H9 (cell line): Measurements from ENCODE around the gene ADAMTS16. TPM values are rescaled to one million over a fixed set of nuclear protein-coding genes. Genes with fewer than 3 reads are reported as not detected.

Experiments
- DNase-seq: peaks from one replicate; pipeline ENCODE4 v3.0.0-alpha.2; 2017
- H2AFZ ChIP-seq: one replicate; pipeline ENCODE4 v1.6.1; 2013; ENCODE audit warnings: mild to moderate bottlenecking, low read length, control low read depth, moderate library complexity
- H2AK5ac ChIP-seq: 2 replicates; pipeline ENCODE4 v1.6.1; 2013; ENCODE audit warnings: low read length, control low read depth, mixed read lengths; ENCODE audit not compliant: insufficient read length
- H2BK120ac ChIP-seq: one replicate; pipeline ENCODE4 v1.6.1; 2013; ENCODE audit warnings: low read depth, mild to moderate bottlenecking, low read length, control low read depth, inconsistent platforms; ENCODE audit not compliant: poor library complexity, severe bottlenecking
- H2BK12ac ChIP-seq: 2 replicates; pipeline ENCODE4 v1.6.1; 2013; ENCODE audit warnings: low read length, control low read depth, mixed read lengths, low read depth; ENCODE audit not compliant: insufficient read length
- H2BK15ac ChIP-seq: 2 replicates; pipeline ENCODE4 v1.6.1; 2013; ENCODE audit warnings: low read depth, low read length, control low read depth
- H2BK20ac ChIP-seq: one replicate; pipeline ENCODE4 v1.6.1; 2013; ENCODE audit warnings: low read depth, mild to moderate bottlenecking, low read length, control low read depth, inconsistent platforms; ENCODE audit not compliant: poor library complexity, severe bottlenecking
- H2BK5ac ChIP-seq: 2 replicates; pipeline ENCODE4 v1.6.1; 2013; ENCODE audit warnings: low read length, control low read depth, mixed read lengths; ENCODE audit not compliant: insufficient read length
- H3K14ac ChIP-seq: 2 replicates; pipeline ENCODE4 v1.6.1; 2013; ENCODE audit warnings: low read length, control low read depth; ENCODE audit not compliant: insufficient read depth
- H3K18ac ChIP-seq: 2 replicates; pipeline ENCODE4 v1.6.1; 2013; ENCODE audit warnings: low read depth, mild to moderate bottlenecking, mixed read lengths, low read length, control low read depth; ENCODE audit not compliant: insufficient read length
- H3K23ac ChIP-seq: 2 replicates; pipeline ENCODE4 v1.6.1; 2013; ENCODE audit warnings: low read length, control low read depth, mixed read lengths, low read depth; ENCODE audit not compliant: insufficient read length
- H3K23me2 ChIP-seq: 2 replicates; pipeline ENCODE4 v1.6.1; 2013; ENCODE audit warnings: low read depth, mild to moderate bottlenecking, mixed read lengths, low read length, control low read depth; ENCODE audit not compliant: insufficient read length, poor library complexity, severe bottlenecking
- H3K27ac ChIP-seq: 2 replicates; pipeline ENCODE4 v1.5.1; 2013; ENCODE audit warnings: low read length, control low read depth, mixed read lengths, low read depth; ENCODE audit not compliant: insufficient read length
- H3K27me3 ChIP-seq: 2 replicates; pipeline ENCODE4 v1.6.1; 2013; ENCODE audit warnings: low read length, control low read depth, inconsistent platforms; ENCODE audit not compliant: insufficient read depth
- H3K4ac ChIP-seq: 2 replicates; pipeline ENCODE4 v1.6.1; 2013; ENCODE audit warnings: low read depth, mild to moderate bottlenecking, control low read depth, inconsistent platforms, low read length, moderate library complexity
- H3K4me1 ChIP-seq: 2 replicates; pipeline ENCODE4 v1.6.1; 2013; ENCODE audit warnings: low read length, control low read depth, inconsistent platforms; ENCODE audit not compliant: insufficient read depth
- H3K4me2 ChIP-seq: 2 replicates; pipeline ENCODE4 v1.6.1; 2013; ENCODE audit warnings: low read length, control low read depth, mixed read lengths; ENCODE audit not compliant: insufficient read length, insufficient read depth
- H3K56ac ChIP-seq: 2 replicates; pipeline ENCODE4 v1.6.1; 2013; ENCODE audit warnings: low read depth, mild to moderate bottlenecking, mixed read lengths, low read length, control low read depth; ENCODE audit not compliant: insufficient read length
- H3K79me1 ChIP-seq: 2 replicates; pipeline ENCODE4 v1.6.1; 2013; ENCODE audit warnings: low read depth, mild to moderate bottlenecking, moderate library complexity, low read length, control low read depth, inconsistent platforms; ENCODE audit not compliant: insufficient read depth, poor library complexity, severe bottlenecking
- H3K79me2 ChIP-seq: 2 replicates; pipeline ENCODE4 v1.6.1; 2013; ENCODE audit warnings: low read length, control low read depth, inconsistent platforms; ENCODE audit not compliant: insufficient read depth
- H3K9ac ChIP-seq: 2 replicates; pipeline ENCODE4 v1.6.1; 2013; ENCODE audit warnings: low read length, control low read depth, mixed read lengths; ENCODE audit not compliant: insufficient read length; ENCODE audit errors: extremely low read depth
- H3K9me3 ChIP-seq: one replicate; pipeline ENCODE4 v1.6.1; 2013; ENCODE audit warnings: low read depth, low read length, inconsistent platforms; ENCODE audit not compliant: control insufficient read depth
- H3T11ph ChIP-seq: one replicate; pipeline ENCODE4 v1.6.1; 2013; ENCODE audit warnings: mild to moderate bottlenecking, low read length, control low read depth, inconsistent platforms
- H4K20me1 ChIP-seq: one replicate; pipeline ENCODE4 v1.6.1; 2013; ENCODE audit not compliant: control insufficient read depth, insufficient read length, insufficient read depth
- H4K5ac ChIP-seq: 2 replicates; pipeline ENCODE4 v1.6.1; 2013; ENCODE audit warnings: low read depth, mild to moderate bottlenecking, mixed read lengths, low read length, control low read depth; ENCODE audit not compliant: insufficient read length
- H4K8ac ChIP-seq: replicated peaks from 2 replicates; pipeline ENCODE4 v1.6.1; 2013; ENCODE audit warnings: low read length, control low read depth, mixed read lengths, low read depth; ENCODE audit not compliant: insufficient read length
- H4K91ac ChIP-seq: 2 replicates; pipeline ENCODE4 v1.6.1; 2013; ENCODE audit warnings: low read depth, mild to moderate bottlenecking, moderate library complexity, mixed read lengths, low read length, control low read depth; ENCODE audit not compliant: insufficient read length
- H3K27ac Mint-ChIP-seq, 3 experiments: 2 replicates in 2 of 3; 3 replicates in 1 of 3; pipeline ENCODE4 v1.8.0; 2020 to 2021; ENCODE audit warnings: mixed read lengths in 3 of 3, mild to moderate bottlenecking in 1 of 3, moderate library complexity in 1 of 3
- H3K27me3 Mint-ChIP-seq: 2 replicates; pipeline ENCODE4 v1.8.0; 2021; ENCODE audit warnings: low read depth, mild to moderate bottlenecking, moderate library complexity, mixed read lengths
- H3K36me3 Mint-ChIP-seq, 3 experiments: 2 replicates in 2 of 3; 3 replicates in 1 of 3; pipeline ENCODE4 v1.8.0; 2020 to 2021; ENCODE audit warnings: low read depth in 3 of 3, mixed read lengths in 3 of 3; ENCODE audit not compliant: insufficient read depth in 1 of 3
- H3K4me1 Mint-ChIP-seq, 2 experiments: 2 replicates each; pipeline ENCODE4 v1.8.0; 2020; ENCODE audit warnings: mixed read lengths in 2 of 2
- H3K4me3 Mint-ChIP-seq, 2 experiments: 2 replicates in 1 of 2; 3 replicates in 1 of 2; pipeline ENCODE4 v1.8.0; 2020 to 2021; ENCODE audit warnings: mild to moderate bottlenecking in 2 of 2, mixed read lengths in 2 of 2, moderate library complexity in 1 of 2
- H3K9me3 Mint-ChIP-seq, 2 experiments: 2 replicates in 1 of 2; 3 replicates in 1 of 2; pipeline ENCODE4 v1.8.0; 2020; ENCODE audit warnings: mild to moderate bottlenecking in 2 of 2, mixed read lengths in 2 of 2, moderate library complexity in 1 of 2
- WGBS: extraction: QIAGEN DNeasy Blood & Tissue Kit; methylation state at CpG from one replicate; pipeline ENCODE4 v1.1.7; 2013; ENCODE audit warnings: missing lambda C conversion rate, low lambda C conversion rate, mixed read lengths; ENCODE audit not compliant: insufficient read length; ENCODE audit errors: extremely low coverage; 5-methylcytosine and 5-hydroxymethylcytosine counted together
- total RNA-seq: library from RNA; stranded (reverse); gene quantifications from 2 replicates; pipeline ENCODE4 v1.2.1, GENCODE V29; 2021
- TF ChIP-seq, protein P1 (sequence below): fragments of 200-600 bp; sonication (generic); conservative IDR thresholded peaks from 3 replicates; pipeline ENCODE4 v1.8.0; 2021; ENCODE audit warnings: antibody characterized with exemption, mild to moderate bottlenecking

The ADAMTS16 gene
- total RNA-seq, 1 experiment from 2014 or later: 4.5 TPM

DNA sequence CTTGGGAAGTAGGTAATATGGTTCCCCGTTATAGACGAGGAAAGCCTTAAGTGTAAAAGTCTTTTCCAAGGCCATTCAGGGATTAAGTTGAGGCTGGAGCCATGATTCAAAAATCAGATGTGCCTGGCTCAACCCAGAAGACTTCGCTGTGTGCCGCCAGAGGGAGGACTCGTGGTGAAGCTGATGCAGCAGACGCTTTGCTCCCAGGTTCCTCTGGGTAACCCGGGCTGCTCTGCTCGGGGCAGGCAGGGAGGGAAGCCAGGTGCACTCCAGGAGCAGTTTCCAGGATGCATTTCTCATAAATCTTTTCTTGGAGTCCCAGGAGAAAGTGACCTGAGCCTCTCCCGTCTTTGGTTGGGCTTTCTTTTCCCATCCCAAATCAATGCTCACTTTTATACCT is 219.5 kb downstream of the ADAMTS16 start:
- Histone ChIP-seq H3K4me1 (no peaks in the 10 kb centered on the region), H2AK5ac (no peak overlapping the region), H2BK120ac (no peak overlapping the region), H4K20me1 (no peaks in the 10 kb centered on the region), H3K79me1 (no peaks in the 10 kb centered on the region), H3K18ac (no peak overlapping the region), H3K4me2 (no peak overlapping the region), H3K9ac (no peak overlapping the region), H2BK12ac (no peak overlapping the region), H2BK15ac (no peak overlapping the region), H3K14ac (no peak overlapping the region), H2BK5ac (no peak overlapping the region), H3K27ac (no peak overlapping the region), H4K5ac (no peak overlapping the region), H4K91ac (no peak overlapping the region), H2BK20ac (no peak overlapping the region), H3K23ac (no peak overlapping the region), H3T11ph (no peak overlapping the region), H3K79me2 (no peaks in the 10 kb centered on the region), H3K23me2 (no peaks in the 10 kb centered on the region), H2AFZ (no peak overlapping the region), H3K27me3 (no peaks in the 10 kb centered on the region), H3K9me3 (no peaks in the 10 kb centered on the region), H4K8ac (no peak overlapping the region), H3K56ac (no peak overlapping the region), H3K4ac (no peak overlapping the region)
- no peak for DNase-seq
- Mint-ChIP-seq H3K9me3 (no peaks in the 10 kb centered on the region), H3K4me1 (peaks cover 20 to 22% of the 10 kb centered on the region in 2 experiments), H3K36me3 (no peaks in the 10 kb centered on the region; a peak in 1 of 7 replicates), H3K27me3 (no peaks in the 10 kb centered on the region), H3K27ac (no peak overlapping the region), H3K4me3 (no peak overlapping the region)
- TF ChIP-seq, protein P1, sequence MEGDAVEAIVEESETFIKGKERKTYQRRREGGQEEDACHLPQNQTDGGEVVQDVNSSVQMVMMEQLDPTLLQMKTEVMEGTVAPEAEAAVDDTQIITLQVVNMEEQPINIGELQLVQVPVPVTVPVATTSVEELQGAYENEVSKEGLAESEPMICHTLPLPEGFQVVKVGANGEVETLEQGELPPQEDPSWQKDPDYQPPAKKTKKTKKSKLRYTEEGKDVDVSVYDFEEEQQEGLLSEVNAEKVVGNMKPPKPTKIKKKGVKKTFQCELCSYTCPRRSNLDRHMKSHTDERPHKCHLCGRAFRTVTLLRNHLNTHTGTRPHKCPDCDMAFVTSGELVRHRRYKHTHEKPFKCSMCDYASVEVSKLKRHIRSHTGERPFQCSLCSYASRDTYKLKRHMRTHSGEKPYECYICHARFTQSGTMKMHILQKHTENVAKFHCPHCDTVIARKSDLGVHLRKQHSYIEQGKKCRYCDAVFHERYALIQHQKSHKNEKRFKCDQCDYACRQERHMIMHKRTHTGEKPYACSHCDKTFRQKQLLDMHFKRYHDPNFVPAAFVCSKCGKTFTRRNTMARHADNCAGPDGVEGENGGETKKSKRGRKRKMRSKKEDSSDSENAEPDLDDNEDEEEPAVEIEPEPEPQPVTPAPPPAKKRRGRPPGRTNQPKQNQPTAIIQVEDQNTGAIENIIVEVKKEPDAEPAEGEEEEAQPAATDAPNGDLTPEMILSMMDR: no peak
- no CpG with 5 or more reads among the region's 9 CpGs for WGBS
